GM21825 (cell line): ENCODE results near the gene NDUFC1.
"Not testable (repeated sequence)": the region's sequence is repeated elsewhere in the genome, so short reads cannot be mapped to it uniquely, and the experiment has no call there.

Source experiments
- ATAC-seq: cut with Tn5 transposase; IDR thresholded peaks from one replicate; pipeline ENCODE4 v1.9.1; 2021; ENCODE audit warnings: mild to moderate bottlenecking, moderate library complexity; ENCODE audit not compliant: unreplicated experiment

NDUFC1 gene

GRCh38 chr4:139299536-139299935 lies 2.7 kb downstream of the NDUFC1 start:
- ATAC-seq = no peak

GRCh38 chr4:139297001-139297410 lies 5.3 kb downstream of the NDUFC1 start:
- no peak for ATAC-seq

- ATAC-seq = peak; percentile 0
Observed at GRCh38 chr4:139295942-139296299, 6.4 kb downstream of the NDUFC1 start.

- peak; percentile 94 for ATAC-seq
Observed at GRCh38 chr4:139295206-139295941, 6.9 kb downstream of the NDUFC1 start.

- ATAC-seq = no peak
Observed at GRCh38 chr4:139286186-139286698, 16.0 kb downstream of the NDUFC1 start.

GRCh38 chr4:139282721-139283075 lies 19.6 kb downstream of the NDUFC1 start:
- ATAC-seq = no peak

GRCh38 chr4:139282065-139282720 lies 20.1 kb downstream of the NDUFC1 start:
- no peak for ATAC-seq

- no peak for ATAC-seq
Observed at GRCh38 chr4:139279760-139280620, 22.3 kb downstream of the NDUFC1 start, which contains the start of gene MGARP. TSS of gene MGARP (minus strand) at chr4:139280225. CDS start at chr4:139280158, 67 bp downstream.

- ATAC-seq = no peak
Observed at GRCh38 chr4:139278912-139279759, 23.1 kb downstream of the NDUFC1 start.

GRCh38 chr4:139278485-139278884 lies 23.8 kb downstream of the NDUFC1 start:
- ATAC-seq = no peak

- no peak for ATAC-seq
Observed at GRCh38 chr4:139275281-139275735, 27.0 kb downstream of the NDUFC1 start.

GRCh38 chr4:139274790-139275189 lies 27.5 kb downstream of the NDUFC1 start:
- no peak for ATAC-seq

- ATAC-seq = no peak
Observed at GRCh38 chr4:139273835-139274234, 28.4 kb downstream of the NDUFC1 start.

GRCh38 chr4:139267301-139267700 lies 35.0 kb downstream of the NDUFC1 start:
- no peak for ATAC-seq

GRCh38 chr4:139266583-139267257 lies 35.6 kb downstream of the NDUFC1 start:
- ATAC-seq = peak; percentile 97

GRCh38 chr4:139266208-139266582 lies 36.1 kb downstream of the NDUFC1 start:
- no peak for ATAC-seq

- ATAC-seq = no peak
Observed at GRCh38 chr4:139265654-139266053, 36.6 kb downstream of the NDUFC1 start.

GRCh38 chr4:139256349-139256748 lies 45.9 kb downstream of the NDUFC1 start:
- no peak for ATAC-seq

GRCh38 chr4:139255581-139255980 lies 46.7 kb downstream of the NDUFC1 start:
- not testable (repeated sequence) for ATAC-seq

- no peak for ATAC-seq
Observed at GRCh38 chr4:139253713-139254112, 48.6 kb downstream of the NDUFC1 start.
